Suprapubic skin (tissue), 4 donors: ENCODE data around the gene SH3RF1. TPM values are rescaled to one million over a fixed set of nuclear protein-coding genes. Genes with fewer than 3 reads are reported as not detected.
"Not testable (repeated sequence)": the region's sequence is repeated elsewhere in the genome, so short reads cannot be mapped to it uniquely, and the experiment has no call there.

Experiments used
- DNase-seq, 2 donors: peaks; one replicate each; pipeline ENCODE4 v3.0.0-alpha.2; 2019; ENCODE audit warnings: low spot score in 2 of 2
- H3K27ac ChIP-seq: fragments of 200-600 bp; sonication (generic); one replicate; pipeline ENCODE4 v1.5.1; 2019
- H3K27me3 ChIP-seq: fragments of 200-600 bp; sonication (generic); one replicate; pipeline ENCODE4 v1.5.1; 2019
- H3K36me3 ChIP-seq: fragments of 200-600 bp; sonication (generic); one replicate; pipeline ENCODE4 v1.5.1; 2019
- H3K4me1 ChIP-seq: fragments of 200-600 bp; sonication (generic); one replicate; pipeline ENCODE4 v1.5.1; 2019
- H3K4me3 ChIP-seq: fragments of 200-600 bp; sonication (generic); one replicate; pipeline ENCODE4 v1.5.1; 2019; ENCODE audit warnings: mild to moderate bottlenecking
- H3K9me3 ChIP-seq: fragments of 200-600 bp; sonication (generic); one replicate; pipeline ENCODE4 v1.5.1; 2019
- CTCF ChIP-seq, 2 donors: fragments of 200-600 bp in 1 of 2; fragments of 450-650 bp in 1 of 2; sonication (generic) in 1 of 2; IDR thresholded peaks; one replicate each; pipeline ENCODE4 v1.5.1; 2016 to 2019; ENCODE audit warnings: antibody characterized with exemption in 2 of 2, mild to moderate bottlenecking in 1 of 2, moderate library complexity in 1 of 2
- EP300 ChIP-seq: sonication (generic); formaldehyde crosslinking; IDR thresholded peaks from one replicate; pipeline ENCODE4 v1.6.1; 2017; ENCODE audit warnings: antibody characterized with exemption
- POLR2A ChIP-seq, 2 donors: fragments of 450-650 bp; IDR thresholded peaks; one replicate each; pipeline ENCODE4 v1.6.1; 2017; ENCODE audit warnings: antibody characterized with exemption in 2 of 2, mild to moderate bottlenecking in 2 of 2, moderate library complexity in 2 of 2
- POLR2AphosphoS5 ChIP-seq, 3 donors: sonication (generic); formaldehyde crosslinking; IDR thresholded peaks; one replicate each; pipeline ENCODE4 v1.6.1; 2017; ENCODE audit warnings: antibody characterized with exemption in 3 of 3
- WGBS: methylation state at CpG from one replicate; pipeline ENCODE4 v1.1.5; 2018; 5-methylcytosine and 5-hydroxymethylcytosine counted together
- total RNA-seq, 4 donors: library from RNA; depleted of rRNA; stranded (reverse); fragments of >200 nt; gene quantifications; one replicate each; pipeline ENCODE4 v1.1.0, GENCODE V29; 2016

Gene SH3RF1
- total RNA-seq, 4 donors from 2014 or later: 10.8 to 18.1 (median 15.0) TPM

- Histone ChIP-seq H3K27ac (no peak overlapping the region), H3K27me3 (no peaks in the 10 kb centered on the region), H3K36me3 (no peaks in the 10 kb centered on the region), H3K4me3 (no peak overlapping the region), H3K9me3 (no peaks in the 10 kb centered on the region), H3K4me1 (no peaks in the 10 kb centered on the region)
- no peak for DNase-seq
- TF ChIP-seq CTCF (IDR thresholded peaks at IDR 0.05) (no peak), POLR2A (IDR thresholded peaks at IDR 0.05) (no peak), EP300 (no peak), POLR2AphosphoS5 (IDR thresholded peaks at IDR 0.05) (no peak)
- WGBS: 0% methylated on average over 1 of the region's 1 CpG
Measured at GRCh38 chr4:169305173-169305572, 34.4 kb upstream of the SH3RF1 start.

GRCh38 chr4:169295822-169296221 is 25.1 kb upstream of the SH3RF1 start:
- Histone ChIP-seq H3K4me3 (no peak overlapping the region), H3K4me1 (no peaks in the 10 kb centered on the region), H3K27me3 (no peaks in the 10 kb centered on the region), H3K9me3 (no peaks in the 10 kb centered on the region), H3K36me3 (no peaks in the 10 kb centered on the region), H3K27ac (no peak overlapping the region)
- no peak for DNase-seq
- no peak for TF ChIP-seq CTCF (IDR thresholded peaks at IDR 0.05)
- no peak for TF ChIP-seq EP300
- no peak for TF ChIP-seq POLR2A (IDR thresholded peaks at IDR 0.05)
- TF ChIP-seq POLR2AphosphoS5 (IDR thresholded peaks at IDR 0.05): no peak

GRCh38 chr4:169293343-169294176 is 22.8 kb upstream of the SH3RF1 start:
- Histone ChIP-seq H3K9me3 (no peaks in the 10 kb centered on the region), H3K36me3 (no peaks in the 10 kb centered on the region), H3K4me1 (no peaks in the 10 kb centered on the region), H3K27ac (no peak overlapping the region), H3K27me3 (no peaks in the 10 kb centered on the region), H3K4me3 (no peak overlapping the region)
- DNase-seq: no peak
- WGBS: 76% methylated on average over 6 of the region's 6 CpGs
- TF ChIP-seq CTCF (IDR thresholded peaks at IDR 0.05) (no peak), POLR2A (IDR thresholded peaks at IDR 0.05) (no peak), EP300 (no peak), POLR2AphosphoS5 (IDR thresholded peaks at IDR 0.05) (no peak)

- H3K9me3 ChIP-seq, DNase-seq, H3K4me3 ChIP-seq, H3K36me3 ChIP-seq, H3K27ac ChIP-seq, H3K27me3 ChIP-seq, H3K4me1 ChIP-seq: not testable (repeated sequence)
- whole genome bisulfite sequencing: 79% methylated on average over 3 of the region's 3 CpGs
Measured at GRCh38 chr4:169287983-169288382, 17.2 kb upstream of the SH3RF1 start.

GRCh38 chr4:169286562-169287301 is 16.0 kb upstream of the SH3RF1 start:
- TF ChIP-seq EP300 (no peak), POLR2A (IDR thresholded peaks at IDR 0.05) (no peak), CTCF (IDR thresholded peaks at IDR 0.05) (no peak), POLR2AphosphoS5 (IDR thresholded peaks at IDR 0.05) (no peak)
- no peak for DNase-seq
- Histone ChIP-seq H3K4me1 (no peaks in the 10 kb centered on the region), H3K9me3 (no peaks in the 10 kb centered on the region), H3K27me3 (no peaks in the 10 kb centered on the region), H3K36me3 (no peaks in the 10 kb centered on the region), H3K27ac (no peak overlapping the region), H3K4me3 (no peak overlapping the region)
- 84% methylated on average over 3 of the region's 3 CpGs for WGBS
